IMR-90 (cell line): ENCODE measurements around the gene EIF4H.

Experiments used
- POLR2A ChIP-seq: IDR thresholded peaks from 2 replicates; pipeline ENCODE4 v1.6.1; 2012; ENCODE audit warnings: mild to moderate bottlenecking, low read depth, low read length
- TF ChIP-seq, protein P1 (sequence below): conservative IDR thresholded peaks from 2 replicates; pipeline ENCODE4 v1.5.1; 2012; ENCODE audit warnings: mild to moderate bottlenecking, low read depth, low read length, improper control_type of control experiment

DNA sequence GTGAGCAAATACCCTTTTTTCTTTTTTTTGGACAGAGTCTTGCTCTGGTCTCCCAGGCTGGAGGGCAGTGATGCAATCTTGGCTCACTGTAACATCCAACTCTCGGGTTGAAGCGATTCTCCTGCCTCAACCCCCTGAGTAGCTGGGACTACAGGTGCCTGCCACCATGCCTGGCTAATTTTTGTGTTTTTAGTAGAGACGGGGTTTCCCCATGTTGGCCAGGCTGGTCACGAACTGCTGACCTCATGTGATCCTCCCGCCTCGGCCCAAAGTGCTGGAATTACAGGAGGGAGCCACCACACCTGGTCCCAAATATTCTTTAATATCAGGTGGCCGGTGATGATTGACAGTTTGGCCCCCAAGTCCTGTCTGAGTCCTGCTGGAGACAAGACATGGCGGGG, 42.2 kb downstream of the EIF4H start:
- TF ChIP-seq POLR2A: no peak
- TF ChIP-seq, protein P1, sequence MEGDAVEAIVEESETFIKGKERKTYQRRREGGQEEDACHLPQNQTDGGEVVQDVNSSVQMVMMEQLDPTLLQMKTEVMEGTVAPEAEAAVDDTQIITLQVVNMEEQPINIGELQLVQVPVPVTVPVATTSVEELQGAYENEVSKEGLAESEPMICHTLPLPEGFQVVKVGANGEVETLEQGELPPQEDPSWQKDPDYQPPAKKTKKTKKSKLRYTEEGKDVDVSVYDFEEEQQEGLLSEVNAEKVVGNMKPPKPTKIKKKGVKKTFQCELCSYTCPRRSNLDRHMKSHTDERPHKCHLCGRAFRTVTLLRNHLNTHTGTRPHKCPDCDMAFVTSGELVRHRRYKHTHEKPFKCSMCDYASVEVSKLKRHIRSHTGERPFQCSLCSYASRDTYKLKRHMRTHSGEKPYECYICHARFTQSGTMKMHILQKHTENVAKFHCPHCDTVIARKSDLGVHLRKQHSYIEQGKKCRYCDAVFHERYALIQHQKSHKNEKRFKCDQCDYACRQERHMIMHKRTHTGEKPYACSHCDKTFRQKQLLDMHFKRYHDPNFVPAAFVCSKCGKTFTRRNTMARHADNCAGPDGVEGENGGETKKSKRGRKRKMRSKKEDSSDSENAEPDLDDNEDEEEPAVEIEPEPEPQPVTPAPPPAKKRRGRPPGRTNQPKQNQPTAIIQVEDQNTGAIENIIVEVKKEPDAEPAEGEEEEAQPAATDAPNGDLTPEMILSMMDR: no peak
